HL-60 (cell line): Measurements from ENCODE around the gene TTC39B.

ENCODE experiments used
- CTCF ChIP-seq: IDR thresholded peaks from one replicate; pipeline ENCODE4 v1.5.1; 2011; ENCODE audit warnings: low read length, control low read depth, inconsistent platforms; ENCODE audit not compliant: insufficient read depth
- GABPA ChIP-seq: IDR thresholded peaks from 2 replicates; pipeline ENCODE4 v1.6.1; 2012; ENCODE audit warnings: low read depth
- POLR2AphosphoS5 ChIP-seq: IDR thresholded peaks from 2 replicates; pipeline ENCODE4 v1.6.1; 2012; ENCODE audit warnings: low read depth

GRCh38 chr9:15137089-15137488, 169.9 kb downstream of the TTC39B start:
- TF ChIP-seq GABPA = no peak
- TF ChIP-seq POLR2AphosphoS5 = no peak
- no peak for TF ChIP-seq CTCF
